Stimulated activated CD8-positive, alpha-beta memory T cell treated with anti-CD3 and anti-CD28 coated beads, Interleukin-2, amount 100 ng/mL, for 1 hour (primary cell): ENCODE measurements around the gene OAF.
"Not testable (repeated sequence)": the region's sequence is repeated elsewhere in the genome, so short reads cannot be mapped to it uniquely, and the experiment has no call there.

Experiments
- DNase-seq, 2 donors: peaks; one replicate each; pipeline ENCODE4 v3.0.0-alpha.2; 2020; ENCODE audit warnings: low read depth in 2 of 2

OAF gene

DNA sequence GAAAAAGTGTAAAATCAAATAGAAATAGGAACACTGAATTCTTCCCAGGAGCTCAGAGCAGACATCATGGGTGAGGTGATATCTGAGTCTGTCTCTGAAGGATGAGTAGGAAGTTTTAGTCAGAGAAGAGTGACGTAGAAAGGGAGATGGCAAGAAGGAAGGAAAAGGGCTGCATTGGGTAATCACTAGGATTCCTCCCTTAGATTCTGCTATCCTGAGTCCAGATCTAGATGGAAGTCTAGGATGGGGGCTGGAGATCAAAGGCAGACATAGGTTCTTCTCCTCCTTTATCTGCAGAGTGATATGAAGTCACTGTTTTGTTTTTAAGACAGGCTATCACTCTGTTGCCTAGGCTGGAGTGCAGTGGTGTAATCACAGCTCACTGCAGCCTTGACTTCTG is 59.6 kb downstream of the OAF start:
- DNase-seq, result no peak

DNA sequence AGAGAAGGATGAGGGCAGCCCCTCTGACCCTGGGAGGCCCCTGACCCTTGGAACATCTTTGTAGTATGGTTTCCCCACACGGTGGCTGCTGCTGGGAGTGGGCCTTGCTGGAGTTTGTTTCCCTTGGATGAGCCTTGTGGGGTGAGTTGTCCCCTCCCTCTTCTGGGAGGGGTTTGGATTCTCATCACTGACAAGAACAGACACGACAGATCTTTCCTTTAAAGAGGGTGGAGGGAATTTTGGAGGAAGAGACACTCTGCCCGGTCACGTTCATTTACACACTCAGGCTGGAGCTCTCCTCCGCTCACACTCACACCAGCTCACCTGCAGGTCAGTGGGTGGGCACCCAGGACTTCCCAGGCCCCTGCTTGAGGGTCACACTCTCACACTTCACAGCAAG is 60.8 kb downstream of the OAF start:
- DNase-seq, result no peak

GRCh38 chr11:120272303-120272702 is 61.5 kb downstream of the OAF start:
- DNase-seq, result no peak

GRCh38 chr11:120273432-120273831 is 62.6 kb downstream of the OAF start:
- no peak for DNase-seq

DNA sequence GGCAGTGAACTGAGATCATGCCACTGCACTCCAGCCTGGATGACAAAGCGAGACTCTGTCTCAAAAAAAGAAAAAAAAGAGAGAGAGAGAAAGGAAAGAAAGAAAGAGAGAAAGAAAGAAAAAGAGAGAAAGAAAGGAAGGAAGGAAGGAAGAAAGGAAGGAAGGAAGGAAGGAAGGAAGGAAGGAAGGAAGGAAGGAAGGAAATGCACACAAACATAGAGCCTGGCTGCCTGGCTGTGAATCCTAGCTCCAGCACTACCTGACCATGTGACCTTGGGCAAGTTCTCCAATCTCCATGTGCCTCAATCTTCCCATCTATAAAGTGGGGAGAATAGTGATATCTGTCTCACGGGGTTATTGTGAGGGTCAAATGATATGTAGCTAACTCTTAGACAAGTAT is 63.1 kb downstream of the OAF start:
- not testable (repeated sequence) for DNase-seq

DNA sequence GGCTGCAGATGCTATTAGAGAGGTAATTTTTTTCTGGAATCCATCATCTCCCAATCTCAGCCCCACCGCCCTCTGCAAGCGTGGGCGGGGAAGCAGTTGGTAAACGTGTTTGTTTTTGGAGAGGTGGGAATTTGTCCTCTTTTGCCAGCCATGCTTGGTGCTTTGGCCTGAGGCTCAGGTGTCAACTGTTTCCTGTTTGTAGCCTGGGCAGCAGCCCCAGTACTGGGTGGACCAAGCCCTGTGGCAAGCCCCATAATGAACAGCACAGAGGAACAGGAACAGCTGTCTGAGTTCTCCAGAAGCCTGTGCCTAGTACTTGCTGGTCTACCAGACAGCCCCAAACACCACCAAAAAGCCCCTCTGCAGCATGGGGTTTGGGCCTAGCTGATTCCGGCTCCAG is 68.7 kb downstream of the OAF start:
- no peak for DNase-seq
